Measurements from ENCODE around the gene MRPS6.

The MRPS6 gene

GRCh38 chr21:34055615-34056014 is 17.8 kb upstream of the MRPS6 start:
- H3K9me3 ChIP-seq, result no peaks in the 10 kb centered on the region
- no peak for TF ChIP-seq CTCF (IDR thresholded peaks at IDR 0.05; ENCODE audit: low read depth, low read length)

GRCh38 chr21:34061983-34062382 is 11.4 kb upstream of the MRPS6 start:
- no peaks in the 10 kb centered on the region for H3K36me3 ChIP-seq
- TF ChIP-seq CTCF (IDR thresholded peaks at IDR 0.05; ENCODE audit: low read depth, low read length), result no peak
- H3K27me3 ChIP-seq, result peaks cover 8% of the 10 kb centered on the region
- no peaks in the 10 kb centered on the region for H3K4me1 ChIP-seq
- H3K4me3 ChIP-seq (ENCODE audit: low read depth, low read length), result no peak overlapping the region
- peak; percentile 35 for DNase-seq
- H3K9me3 ChIP-seq, result 0 out of 2 replicates have a peak, but pooled peaks cover 2% of the 10 kb centered on the region

More at GRCh38 chr21:34055615-34056014, 17.8 kb upstream of the MRPS6 start:
- H3K4me3 ChIP-seq (ENCODE audit: low read depth, low read length), result no peak overlapping the region
- no peak for DNase-seq
- peaks cover 3% of the 10 kb centered on the region; the same call in 1 of the 2 replicates for H3K27me3 ChIP-seq
- H3K36me3 ChIP-seq, result no peaks in the 10 kb centered on the region
- no peaks in the 10 kb centered on the region for H3K4me1 ChIP-seq

DNA sequence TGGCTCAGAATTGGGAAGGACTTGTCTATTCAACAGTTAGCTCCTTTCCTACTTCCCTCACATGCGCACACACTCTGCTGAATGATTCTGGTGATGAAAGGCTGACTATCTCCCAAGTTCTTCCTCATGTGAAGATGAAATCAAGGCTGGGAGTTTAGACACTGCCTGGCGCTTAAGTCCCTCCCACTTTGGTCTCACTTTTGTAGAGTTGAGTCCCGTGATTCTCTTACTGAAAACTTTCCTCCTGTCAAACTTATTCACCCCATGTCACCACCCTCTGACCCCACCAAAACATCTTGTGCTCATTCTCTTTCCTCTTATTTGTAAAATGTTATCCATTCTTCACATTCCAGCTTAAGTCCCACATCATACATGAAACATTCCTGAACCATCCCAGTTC is 8.4 kb upstream of the MRPS6 start:
- Histone ChIP-seq H3K9me3 (0 out of 2 replicates have a peak, but pooled peaks cover 2% of the 10 kb centered on the region), H3K4me3 (ENCODE audit: low read depth, low read length) (no peak overlapping the region), H3K36me3 (no peaks in the 10 kb centered on the region), H3K4me1 (no peaks in the 10 kb centered on the region), H3K27me3 (peaks cover 4% of the 10 kb centered on the region)
- no peak for TF ChIP-seq CTCF (IDR thresholded peaks at IDR 0.05; ENCODE audit: low read depth, low read length)
- no peak for DNase-seq

DNA sequence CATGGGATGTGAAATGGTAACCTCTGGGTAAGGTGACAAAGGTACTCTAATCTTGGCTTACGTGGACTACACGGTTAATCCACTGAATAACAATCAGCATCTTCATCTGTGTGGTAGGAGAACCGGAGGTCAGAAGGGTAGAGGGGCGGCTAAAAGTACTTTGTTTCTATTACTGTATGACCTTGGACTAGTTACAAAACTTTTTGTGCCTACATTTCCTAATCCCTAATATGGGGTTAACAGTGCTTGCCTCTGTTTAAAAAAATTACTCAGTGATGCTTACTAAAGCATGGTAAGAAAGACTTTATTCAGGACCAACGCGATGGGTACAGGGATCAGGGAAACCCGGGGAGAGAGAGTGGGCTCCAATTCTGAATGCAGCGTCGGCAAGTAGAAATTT is 1.7 kb upstream of the MRPS6 start:
- Histone ChIP-seq H3K4me1 (peaks cover 2% of the 10 kb centered on the region), H3K27me3 (peaks cover 1% of the 10 kb centered on the region), H3K9me3 (no peaks in the 10 kb centered on the region), H3K36me3 (no peaks in the 10 kb centered on the region), H3K4me3 (ENCODE audit: low read depth, low read length) (no peak overlapping the region)
- TF ChIP-seq CTCF (IDR thresholded peaks at IDR 0.05; ENCODE audit: low read depth, low read length), result no peak
- no peak for DNase-seq

DNA sequence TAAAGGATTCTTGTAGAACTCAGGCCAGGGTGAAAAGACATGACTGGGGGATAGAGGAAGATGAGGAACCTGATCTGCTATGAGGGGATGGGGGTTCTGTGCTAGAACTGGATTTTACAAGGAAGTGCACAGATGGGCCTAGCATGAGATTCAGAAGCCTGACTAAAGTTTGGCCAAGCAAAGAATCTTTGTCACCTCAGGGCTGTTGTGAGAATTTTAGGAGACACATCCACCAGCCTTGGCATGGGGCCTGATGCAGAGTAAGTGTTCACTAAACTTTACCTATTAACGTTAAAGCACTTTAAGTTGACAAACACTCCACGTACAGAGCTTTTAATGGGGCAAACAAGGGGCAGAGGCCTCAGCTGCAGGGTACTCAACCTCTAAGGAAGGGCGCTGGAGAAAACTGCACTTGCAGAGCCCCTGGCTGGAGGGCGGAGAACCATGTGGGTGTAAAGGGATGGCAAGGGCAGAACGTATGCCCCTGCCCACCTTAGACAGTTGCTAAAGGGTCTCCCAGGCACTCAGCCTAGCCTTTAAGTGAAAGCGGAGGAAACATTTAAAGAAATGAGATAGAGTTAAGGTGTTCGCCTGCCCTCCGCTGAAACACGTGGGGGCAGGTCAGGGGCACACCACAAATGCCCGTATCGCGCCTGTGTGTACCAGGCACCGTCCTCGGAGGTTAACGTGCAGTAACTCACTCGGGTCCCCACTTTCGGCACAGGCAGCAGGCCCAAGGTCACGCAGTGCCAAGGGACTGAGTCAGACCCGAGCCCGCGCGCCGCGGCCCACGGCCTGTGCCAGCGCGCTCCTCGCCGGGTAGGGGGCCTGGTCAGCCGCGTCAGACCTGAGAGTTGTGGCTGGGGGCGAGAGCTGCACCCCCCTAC is 990 bp upstream of the MRPS6 start:
- DNase-seq, result no peak
- H3K4me1 ChIP-seq, result peaks cover 2% of the 10 kb centered on the region
- H3K9me3 ChIP-seq, result no peaks in the 10 kb centered on the region
- H3K36me3 ChIP-seq, result no peaks in the 10 kb centered on the region
- no peak for TF ChIP-seq CTCF (IDR thresholded peaks at IDR 0.05; ENCODE audit: low read depth, low read length)
- no peaks in the 10 kb centered on the region; the same call in 1 of the 2 replicates for H3K27me3 ChIP-seq
- H3K4me3 ChIP-seq (ENCODE audit: low read depth, low read length), result peak overlapping the region; percentile 37

- peaks cover 2% of the 10 kb centered on the region for H3K4me1 ChIP-seq
- H3K36me3 ChIP-seq, result no peaks in the 10 kb centered on the region; the same call in 1 of the 2 replicates
- H3K9me3 ChIP-seq, result no peaks in the 10 kb centered on the region
- TF ChIP-seq CTCF (IDR thresholded peaks at IDR 0.05; ENCODE audit: low read depth, low read length), result no peak
- no peaks in the 10 kb centered on the region for H3K27me3 ChIP-seq
- DNase-seq, result peak; percentile 40
- peak overlapping the region; percentile 78 for H3K4me3 ChIP-seq (ENCODE audit: low read depth, low read length)
These were observed 438 bp downstream of the MRPS6 start for GRCh38 chr21:34073749-34074282.
